IPS-18a (cell line): ENCODE results near the gene SGTB.
"Not testable (repeated sequence)": the region's sequence is repeated elsewhere in the genome, so short reads cannot be mapped to it uniquely, and the experiment has no call there.

Experiments used
- H3K27ac ChIP-seq: one replicate; pipeline ENCODE4 v1.5.1; 2013; ENCODE audit warnings: low read length
- H3K27me3 ChIP-seq: one replicate; pipeline ENCODE4 v1.6.1; 2013; ENCODE audit warnings: mild to moderate bottlenecking, low read length; ENCODE audit not compliant: control insufficient read depth, insufficient read depth
- H3K36me3 ChIP-seq: one replicate; pipeline ENCODE4 v1.6.1; 2013; ENCODE audit warnings: low read depth, low read length; ENCODE audit not compliant: control insufficient read depth
- H3K4me1 ChIP-seq: one replicate; pipeline ENCODE4 v1.6.1; 2013; ENCODE audit warnings: low read depth, low read length; ENCODE audit not compliant: control insufficient read depth
- H3K4me3 ChIP-seq: one replicate; pipeline ENCODE4 v1.5.1; 2013; ENCODE audit warnings: low read length
- H3K9ac ChIP-seq: one replicate; pipeline ENCODE4 v1.6.1; 2013; ENCODE audit warnings: mild to moderate bottlenecking, low read length, moderate library complexity
- H3K9me3 ChIP-seq: one replicate; pipeline ENCODE4 v1.6.1; 2013; ENCODE audit warnings: low read depth, low read length; ENCODE audit not compliant: control insufficient read depth

Gene SGTB

DNA sequence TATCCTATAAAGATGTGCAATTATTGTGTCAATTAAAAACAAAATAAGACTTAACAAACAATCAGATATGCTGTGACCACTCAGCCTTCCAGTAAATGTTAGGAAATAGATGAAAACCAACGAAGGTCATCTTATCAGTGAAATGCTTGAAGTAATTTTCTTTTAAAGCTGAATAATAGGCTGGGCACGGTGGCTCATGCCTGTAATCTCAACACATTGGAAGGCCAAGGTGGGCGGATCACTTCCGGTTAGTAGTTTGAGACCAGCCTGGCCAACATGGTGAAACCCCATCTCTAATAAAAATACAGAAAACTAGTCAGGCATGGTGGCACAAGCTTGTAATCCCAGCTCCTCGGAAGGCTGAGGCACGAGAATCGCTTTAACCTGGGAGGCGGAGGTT, 31.3 kb upstream of the SGTB start:
- Histone ChIP-seq H3K9me3 (no peaks in the 10 kb centered on the region), H3K9ac (no peak overlapping the region), H3K4me1 (no peaks in the 10 kb centered on the region), H3K36me3 (peaks cover 6% of the 10 kb centered on the region), H3K27me3 (no peaks in the 10 kb centered on the region), H3K27ac (no peak overlapping the region), H3K4me3 (no peak overlapping the region)

DNA sequence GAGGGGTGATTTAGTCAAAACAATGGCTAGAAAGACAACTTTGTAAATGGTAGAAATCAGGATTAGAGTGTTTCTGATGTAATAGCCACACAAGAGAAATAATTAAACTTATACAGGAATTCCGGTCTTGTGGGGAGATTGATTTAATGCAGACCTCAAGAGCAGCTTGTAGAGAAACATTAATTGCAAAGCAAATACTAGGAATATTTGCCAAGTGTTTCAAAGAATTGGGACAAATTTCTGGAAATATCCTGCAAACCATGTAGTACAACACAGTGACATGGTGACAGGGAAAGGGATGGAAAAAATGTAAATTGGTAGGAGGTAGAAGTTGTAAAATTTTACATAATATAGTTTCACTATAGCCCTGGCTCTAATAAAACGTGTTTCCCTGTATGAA, 29.0 kb upstream of the SGTB start:
- Histone ChIP-seq H3K9me3 (no peaks in the 10 kb centered on the region), H3K4me3 (no peak overlapping the region), H3K27me3 (no peaks in the 10 kb centered on the region), H3K4me1 (no peaks in the 10 kb centered on the region), H3K27ac (no peak overlapping the region), H3K36me3 (peaks cover 6% of the 10 kb centered on the region), H3K9ac (no peak overlapping the region)

GRCh38 chr5:65749956-65750355, 28.0 kb upstream of the SGTB start:
- H3K4me3 ChIP-seq: no peak overlapping the region
- H3K4me1 ChIP-seq: no peaks in the 10 kb centered on the region
- no peaks in the 10 kb centered on the region for H3K9me3 ChIP-seq
- H3K36me3 ChIP-seq: peaks cover 6% of the 10 kb centered on the region
- H3K27me3 ChIP-seq: no peaks in the 10 kb centered on the region
- no peak overlapping the region for H3K27ac ChIP-seq
- H3K9ac ChIP-seq: no peak overlapping the region

DNA sequence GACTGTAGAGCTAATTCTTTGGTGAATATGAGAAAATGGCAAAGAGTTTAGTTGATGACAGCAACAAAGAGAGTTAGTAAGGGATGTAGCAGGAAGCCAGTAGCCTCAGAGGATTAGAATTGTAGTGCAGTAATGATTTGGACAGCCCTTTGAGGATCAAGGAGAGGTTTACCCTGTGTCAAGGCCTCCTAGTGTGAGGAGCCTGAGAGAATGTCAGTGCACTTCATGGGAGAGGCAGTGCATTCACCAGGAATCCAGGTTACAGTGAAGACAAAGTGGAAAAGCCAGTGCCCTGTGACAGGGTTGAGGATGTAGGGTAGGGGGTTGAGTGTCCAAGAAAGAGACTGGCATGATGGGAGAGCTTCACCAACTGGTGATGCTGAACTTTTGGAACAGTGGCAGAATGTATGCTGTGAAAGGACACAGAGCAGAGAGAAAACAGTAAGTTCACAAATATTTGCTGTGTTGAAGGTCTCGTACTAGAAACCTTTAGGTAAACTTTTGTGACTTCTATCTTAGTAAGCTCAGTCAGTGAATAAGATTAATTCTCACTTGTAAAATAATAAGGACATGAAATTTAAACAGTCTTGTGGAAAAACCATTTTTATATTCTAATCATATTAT, 27.4 kb upstream of the SGTB start:
- H3K9me3 ChIP-seq: no peaks in the 10 kb centered on the region
- H3K36me3 ChIP-seq: peaks cover 2% of the 10 kb centered on the region
- H3K27ac ChIP-seq: no peak overlapping the region

DNA sequence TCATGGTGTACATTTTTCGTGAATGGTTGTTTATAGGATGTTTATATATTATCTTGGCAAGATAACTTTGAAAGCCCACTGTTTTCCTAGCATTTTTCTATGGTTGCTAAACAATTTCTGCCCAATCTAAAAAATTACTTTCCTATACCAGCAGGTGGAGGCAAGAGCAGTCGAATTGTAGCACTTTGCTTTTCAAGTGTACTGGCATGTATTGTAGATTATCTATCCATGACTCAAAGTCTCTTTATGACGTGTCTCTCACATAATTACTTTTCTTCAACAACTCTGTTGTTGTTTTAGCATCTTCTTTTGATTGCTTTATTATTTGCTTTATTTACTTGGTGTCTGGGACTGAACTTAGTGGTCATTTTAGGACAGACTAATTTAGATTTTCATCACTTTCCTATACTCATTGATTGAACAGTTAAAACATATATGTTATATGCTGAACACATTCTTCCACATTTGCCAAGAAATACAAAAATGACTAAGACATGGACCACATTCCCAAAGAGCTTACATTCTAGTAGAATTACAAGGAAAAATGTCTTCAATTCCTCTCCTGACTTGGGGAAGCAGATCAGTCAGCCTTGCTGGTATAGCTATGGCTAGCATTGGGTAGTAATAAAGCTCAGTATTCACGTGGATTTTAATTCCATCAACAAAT, 20.8 kb upstream of the SGTB start:
- H3K36me3 ChIP-seq: no peaks in the 10 kb centered on the region
- H3K4me3 ChIP-seq: no peak overlapping the region
- H3K27ac ChIP-seq: no peak overlapping the region
- no peaks in the 10 kb centered on the region for H3K9me3 ChIP-seq
- H3K9ac ChIP-seq: no peak overlapping the region
- H3K4me1 ChIP-seq: no peaks in the 10 kb centered on the region
- no peaks in the 10 kb centered on the region for H3K27me3 ChIP-seq

More for the DNA sequence above, 27.4 kb upstream of the SGTB start:
- no peak overlapping the region for H3K9ac ChIP-seq
- no peaks in the 10 kb centered on the region for H3K4me1 ChIP-seq
- H3K27me3 ChIP-seq: no peaks in the 10 kb centered on the region
- no peak overlapping the region for H3K4me3 ChIP-seq

- Histone ChIP-seq H3K9ac (no peak overlapping the region), H3K9me3 (no peaks in the 10 kb centered on the region), H3K27me3 (no peaks in the 10 kb centered on the region), H3K4me1 (peaks cover 6% of the 10 kb centered on the region), H3K4me3 (no peak overlapping the region), H3K36me3 (no peaks in the 10 kb centered on the region), H3K27ac (no peak overlapping the region)
Measured at GRCh38 chr5:65739162-65739561, 17.3 kb upstream of the SGTB start.

DNA sequence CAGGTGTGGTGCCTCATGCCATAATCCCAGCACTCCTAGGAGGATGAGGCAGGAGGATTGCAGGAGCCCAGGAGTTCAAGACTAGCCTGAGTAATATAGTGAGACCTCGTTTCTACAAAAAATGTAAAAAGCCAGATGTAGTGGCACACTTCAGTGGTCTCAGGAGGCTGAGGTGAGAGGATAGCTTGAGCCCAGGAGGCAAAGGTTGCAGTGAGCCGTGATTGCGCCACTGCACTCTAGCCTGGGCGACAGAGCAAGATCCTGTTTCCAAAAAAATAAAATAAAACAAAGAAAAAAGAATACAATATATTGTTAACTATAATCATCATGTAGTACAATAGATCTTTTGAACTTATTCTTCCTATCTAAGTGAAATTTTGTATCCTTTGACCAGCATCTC, 16.4 kb upstream of the SGTB start:
- H3K4me3 ChIP-seq: no peak overlapping the region
- no peaks in the 10 kb centered on the region for H3K9me3 ChIP-seq
- H3K36me3 ChIP-seq: no peaks in the 10 kb centered on the region
- H3K27me3 ChIP-seq: no peaks in the 10 kb centered on the region
- H3K27ac ChIP-seq: no peak overlapping the region
- no peak overlapping the region for H3K9ac ChIP-seq
- peaks cover 6% of the 10 kb centered on the region for H3K4me1 ChIP-seq

- Histone ChIP-seq H3K4me3 (no peak overlapping the region), H3K36me3 (no peaks in the 10 kb centered on the region), H3K9ac (no peak overlapping the region), H3K9me3 (no peaks in the 10 kb centered on the region), H3K27ac (no peak overlapping the region), H3K4me1 (peaks cover 6% of the 10 kb centered on the region), H3K27me3 (no peaks in the 10 kb centered on the region)
Measured at GRCh38 chr5:65737842-65738241, 15.9 kb upstream of the SGTB start.

- Histone ChIP-seq H3K27ac (no peak overlapping the region), H3K36me3 (no peaks in the 10 kb centered on the region), H3K27me3 (no peaks in the 10 kb centered on the region), H3K9ac (no peak overlapping the region), H3K4me1 (peaks cover 6% of the 10 kb centered on the region), H3K4me3 (no peak overlapping the region), H3K9me3 (no peaks in the 10 kb centered on the region)
Measured at GRCh38 chr5:65736011-65736410, 14.1 kb upstream of the SGTB start.

GRCh38 chr5:65734921-65735320, 13.0 kb upstream of the SGTB start:
- H3K9ac ChIP-seq: no peak overlapping the region
- H3K4me1 ChIP-seq: peaks cover 6% of the 10 kb centered on the region
- H3K27ac ChIP-seq: no peak overlapping the region
- no peaks in the 10 kb centered on the region for H3K36me3 ChIP-seq
- H3K9me3 ChIP-seq: no peaks in the 10 kb centered on the region
- H3K27me3 ChIP-seq: no peaks in the 10 kb centered on the region
- H3K4me3 ChIP-seq: no peak overlapping the region

DNA sequence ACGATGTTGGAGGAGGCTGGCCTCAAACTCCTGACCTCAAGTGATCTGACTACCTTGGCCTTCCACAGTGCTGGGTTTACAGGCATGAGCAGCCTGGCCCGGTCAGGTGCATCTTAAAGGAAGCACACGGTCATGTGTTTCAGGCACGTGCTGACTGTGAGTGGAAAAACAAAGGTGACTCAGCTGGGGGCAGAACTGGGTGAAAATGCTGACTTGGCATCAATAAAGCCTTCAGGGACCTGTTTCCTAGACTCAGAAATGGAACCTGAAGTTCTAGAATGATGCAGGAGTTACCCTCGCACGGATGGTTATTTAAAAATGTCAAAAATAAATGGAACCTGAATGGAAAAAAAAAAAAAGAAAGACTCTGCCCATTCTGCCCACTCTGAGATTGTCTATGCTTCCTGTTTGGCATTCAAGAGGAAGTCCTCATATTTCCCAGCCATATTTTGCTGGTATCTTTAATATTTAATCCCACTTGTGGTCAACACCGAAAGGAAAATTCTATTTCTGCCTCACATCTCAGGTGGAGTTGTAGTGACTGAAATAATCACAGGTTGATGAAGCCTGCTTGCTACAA, 12.4 kb upstream of the SGTB start:
- H3K4me1 ChIP-seq, H3K36me3 ChIP-seq, H3K27me3 ChIP-seq, H3K27ac ChIP-seq, H3K4me3 ChIP-seq, H3K9me3 ChIP-seq, H3K9ac ChIP-seq: not testable (repeated sequence)

DNA sequence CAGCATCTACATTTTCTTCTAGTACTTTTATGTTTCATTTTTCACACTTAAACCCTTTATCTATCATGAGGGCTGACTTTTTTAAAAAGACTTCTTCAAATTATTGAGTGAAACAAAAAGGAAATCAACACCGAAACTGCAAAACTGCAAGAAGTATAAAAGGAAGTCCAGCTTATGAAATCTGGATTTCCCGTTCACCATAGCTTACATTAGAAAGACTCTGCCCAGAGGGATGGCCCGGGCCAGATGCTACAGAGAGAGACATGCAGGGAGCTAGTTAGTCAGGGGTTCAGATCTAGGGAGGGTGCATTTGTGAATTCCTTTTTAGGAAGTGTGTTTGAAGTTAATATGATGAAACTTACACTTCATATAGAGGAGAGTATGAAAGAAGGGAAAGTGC, 10.1 kb upstream of the SGTB start:
- not testable (repeated sequence) for H3K4me1 ChIP-seq, H3K9ac ChIP-seq, H3K4me3 ChIP-seq, H3K27ac ChIP-seq, H3K9me3 ChIP-seq, H3K36me3 ChIP-seq, H3K27me3 ChIP-seq
